Right kidney (tissue), 1 donor: ENCODE results near the gene KCNMB3.

Source experiments
- DNase-seq: peaks from one replicate; pipeline ENCODE4 v3.0.0-alpha.2; 2016

The KCNMB3 gene

DNA sequence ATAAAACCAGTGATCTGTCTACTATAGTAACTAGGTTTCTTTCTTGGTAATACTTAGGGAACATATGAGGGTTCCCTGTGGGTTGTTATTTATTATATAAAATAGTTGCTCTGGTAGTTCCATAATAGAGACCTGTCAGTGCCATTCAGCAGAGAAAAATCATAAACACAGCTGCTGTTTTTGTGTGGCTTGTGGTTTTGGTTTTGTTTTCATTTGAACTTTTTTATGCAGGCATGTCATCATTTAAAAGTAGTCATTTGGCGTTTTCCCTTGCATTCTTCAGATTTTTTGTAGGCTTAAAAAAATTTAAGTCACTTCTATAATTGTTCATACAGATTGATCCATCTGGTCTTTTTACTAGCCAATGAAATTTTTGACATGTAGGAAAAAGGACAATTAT, 54.8 kb downstream of the KCNMB3 start:
- no peak for DNase-seq

DNA sequence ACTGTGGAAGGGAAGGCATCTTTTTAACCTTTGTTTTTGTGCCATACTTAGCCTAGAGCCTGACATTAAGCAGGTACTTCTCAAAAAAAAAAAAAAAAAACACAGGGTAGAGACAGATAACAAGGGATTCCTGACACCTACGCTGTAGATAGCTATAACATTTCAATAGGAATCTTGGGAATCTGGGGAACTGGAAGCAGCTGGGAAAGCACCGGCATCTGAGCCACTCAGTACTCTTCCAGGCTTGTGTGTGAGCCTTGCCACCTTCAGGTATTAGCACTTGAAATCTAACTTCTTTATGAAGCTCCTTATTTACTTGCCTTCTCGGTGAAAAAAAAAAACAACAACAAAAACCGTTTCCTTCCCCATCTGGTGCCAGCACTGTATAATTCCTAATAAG, 56.0 kb downstream of the KCNMB3 start:
- no peak for DNase-seq
